Measurements from ENCODE around the gene ABCB8.
A peak's percentile ranks its signal among the peaks of the same experiment; 100 is the strongest.
"Not testable (repeated sequence)": the region's sequence is repeated elsewhere in the genome, so short reads cannot be mapped to it uniquely, and the experiment has no call there.

ABCB8 gene

DNA sequence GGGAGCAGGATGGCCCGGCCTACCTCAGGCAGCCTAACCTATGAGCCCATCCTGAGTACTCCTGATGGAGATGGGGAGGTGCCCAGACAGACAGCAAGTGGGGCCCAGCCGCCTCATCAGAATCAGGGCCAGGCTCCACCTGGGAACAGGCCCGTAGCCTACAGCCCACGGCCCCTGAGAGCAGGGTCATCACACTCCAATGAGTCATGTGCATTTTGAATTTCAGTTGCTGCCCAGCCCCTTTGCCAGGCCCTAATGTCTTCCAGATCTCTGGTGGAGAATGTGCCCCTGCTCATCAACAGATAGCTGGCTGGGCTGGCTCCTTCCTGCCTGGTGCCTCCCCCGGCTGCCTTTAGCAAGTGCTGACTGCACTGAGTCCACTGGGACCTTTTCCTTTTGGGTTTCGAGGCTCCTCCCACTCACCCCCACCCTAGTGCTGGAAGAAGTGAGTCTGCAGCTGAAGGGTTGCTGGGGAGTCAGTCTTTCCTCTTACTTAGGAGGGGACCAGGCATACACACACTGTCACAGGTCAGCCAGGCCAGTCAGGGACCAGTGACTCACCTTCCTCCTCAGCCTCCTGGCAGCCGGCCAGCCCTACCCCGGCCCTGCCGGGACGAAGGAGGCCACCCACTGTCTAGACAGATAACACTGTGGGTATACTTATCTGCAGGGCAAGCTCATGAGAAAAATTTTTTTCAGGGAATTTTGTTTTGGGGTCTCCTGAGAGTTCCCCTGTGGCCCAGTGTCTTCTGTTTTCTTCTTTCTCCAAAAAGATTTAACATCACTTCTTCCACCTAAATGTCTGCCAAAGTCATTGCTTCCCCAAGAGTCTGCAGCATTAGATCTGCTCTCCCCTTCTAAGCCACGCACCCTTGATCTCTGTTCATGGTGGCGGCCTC lies 10.9 kb downstream of the ABCB8 start:
- DNase-seq: peak; percentile 65 to 70

DNA sequence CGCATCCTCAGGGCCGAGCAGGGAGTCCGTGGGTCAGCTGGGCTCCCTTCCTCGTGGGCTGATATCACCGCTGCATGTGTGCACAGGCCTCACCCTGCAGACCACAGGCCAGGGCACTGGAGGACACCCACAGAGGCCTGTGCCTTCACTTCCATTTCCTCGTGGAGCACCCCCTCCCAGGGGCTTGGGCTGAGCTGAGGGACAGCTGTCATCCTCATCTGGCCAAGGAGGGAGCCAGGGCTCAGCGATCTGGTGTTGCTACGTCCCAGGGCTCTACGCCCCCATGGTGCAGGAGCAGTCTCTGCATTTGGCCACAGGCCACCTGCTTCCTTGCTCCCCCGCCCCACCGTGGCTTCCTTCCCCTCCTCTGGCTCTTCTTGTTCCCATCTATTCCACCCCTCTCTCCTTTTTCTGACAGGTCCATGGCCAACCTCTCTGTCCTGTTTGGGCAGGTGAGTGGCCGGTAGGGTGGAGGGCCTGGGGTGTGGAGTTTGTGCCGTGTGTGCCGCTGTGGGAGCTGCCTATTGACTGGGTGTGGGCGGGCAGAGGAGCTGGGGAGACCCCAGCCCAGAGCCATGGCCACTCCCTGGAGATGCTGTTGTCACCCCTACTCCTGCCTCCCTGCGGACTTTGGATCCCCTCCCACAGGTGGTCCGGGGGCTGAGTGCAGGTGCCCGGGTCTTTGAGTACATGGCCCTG lies 11.7 kb downstream of the ABCB8 start:
- no peak for DNase-seq

DNA sequence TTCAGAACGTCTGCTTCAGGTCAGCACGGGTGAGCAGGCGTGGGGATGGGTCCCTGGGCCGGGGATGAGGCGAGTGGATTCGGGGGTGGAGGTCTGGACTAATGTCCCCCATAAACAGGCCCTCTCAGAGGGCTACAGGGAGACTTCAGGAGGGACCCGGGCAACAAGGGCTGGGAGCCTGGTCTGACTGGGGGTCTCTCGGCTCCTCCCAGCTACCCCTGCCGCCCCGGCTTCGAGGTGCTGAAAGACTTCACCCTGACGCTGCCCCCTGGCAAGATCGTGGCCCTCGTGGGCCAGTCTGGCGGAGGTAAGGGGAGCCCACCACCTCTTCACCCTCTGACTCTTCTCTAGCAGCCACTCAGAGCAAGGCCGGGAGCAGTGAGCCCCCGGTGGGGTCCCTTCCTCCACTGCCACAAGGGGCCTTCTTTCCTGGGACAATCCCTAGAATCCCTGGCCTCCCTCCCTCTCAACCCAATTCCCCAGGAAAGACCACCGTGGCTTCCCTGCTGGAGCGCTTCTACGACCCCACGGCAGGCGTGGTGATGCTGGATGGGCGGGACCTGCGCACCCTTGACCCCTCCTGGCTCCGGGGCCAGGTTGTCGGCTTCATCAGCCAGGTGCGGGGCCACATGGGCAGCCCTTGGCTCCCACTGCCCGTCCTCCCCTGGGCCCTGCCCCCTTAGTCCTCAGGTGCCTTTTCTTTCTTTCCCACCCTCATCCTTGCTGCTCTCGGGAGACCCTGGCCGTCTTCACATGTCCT lies 12.5 kb downstream of the ABCB8 start:
- DNase-seq: no peak

DNA sequence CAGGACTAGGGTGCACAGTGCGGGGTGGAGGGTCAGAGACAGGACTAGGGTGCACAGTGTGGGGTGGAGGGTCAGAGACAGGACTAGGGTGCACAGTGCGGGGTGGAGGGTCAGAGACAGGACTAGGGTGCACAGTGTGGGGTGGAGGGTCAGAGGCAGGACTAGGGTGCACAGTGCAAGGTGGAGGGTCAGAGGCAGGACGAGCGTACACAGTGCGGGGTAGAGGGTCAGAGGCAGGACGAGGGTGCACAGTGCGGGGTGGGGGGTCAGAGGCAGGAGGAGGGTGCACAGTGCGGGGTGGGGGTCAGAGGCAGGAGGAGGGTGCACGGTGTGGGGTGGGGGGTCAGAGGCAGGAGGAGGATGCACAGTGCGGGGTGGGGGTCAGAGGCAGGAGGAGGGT lies 15.2 kb downstream of the ABCB8 start:
- DNase-seq: not testable (repeated sequence)

DNA sequence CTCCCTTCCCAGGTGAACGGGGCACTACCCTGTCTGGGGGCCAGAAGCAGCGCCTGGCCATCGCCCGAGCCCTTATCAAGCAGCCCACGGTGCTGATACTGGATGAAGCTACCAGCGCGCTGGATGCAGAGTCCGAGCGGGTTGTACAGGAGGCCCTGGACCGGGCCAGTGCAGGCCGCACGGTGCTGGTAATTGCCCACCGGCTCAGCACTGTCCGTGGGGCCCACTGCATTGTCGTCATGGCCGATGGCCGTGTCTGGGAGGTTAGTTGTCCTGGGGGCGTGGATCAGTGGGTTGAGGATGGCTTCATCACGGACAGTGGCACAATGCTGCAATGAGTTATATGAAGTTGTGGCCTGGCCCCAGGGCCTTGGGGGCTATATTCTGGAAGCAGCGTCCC lies 15.7 kb downstream of the ABCB8 start:
- DNase-seq: no peak

DNA sequence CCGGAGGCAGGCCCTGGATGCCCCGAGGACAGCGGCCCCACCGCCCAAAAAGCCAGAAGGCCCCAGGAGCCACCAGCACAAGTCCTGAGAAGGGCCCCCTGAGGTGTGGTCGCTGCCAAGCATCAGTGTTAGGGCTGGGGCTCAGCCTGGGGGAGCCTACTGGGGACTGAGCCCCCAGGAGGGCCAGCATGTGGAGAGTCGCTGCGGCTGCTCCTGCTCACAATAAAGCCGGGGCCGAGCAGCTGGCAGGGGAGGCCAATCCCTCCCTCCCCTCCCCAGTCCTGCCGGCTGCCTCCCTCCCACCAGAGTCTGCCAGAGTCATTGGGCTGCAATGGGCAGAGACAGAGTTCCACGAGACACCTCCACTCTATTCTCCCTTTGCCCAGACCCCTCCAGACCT lies 17.0 kb downstream of the ABCB8 start:
- no peak for DNase-seq

DNA sequence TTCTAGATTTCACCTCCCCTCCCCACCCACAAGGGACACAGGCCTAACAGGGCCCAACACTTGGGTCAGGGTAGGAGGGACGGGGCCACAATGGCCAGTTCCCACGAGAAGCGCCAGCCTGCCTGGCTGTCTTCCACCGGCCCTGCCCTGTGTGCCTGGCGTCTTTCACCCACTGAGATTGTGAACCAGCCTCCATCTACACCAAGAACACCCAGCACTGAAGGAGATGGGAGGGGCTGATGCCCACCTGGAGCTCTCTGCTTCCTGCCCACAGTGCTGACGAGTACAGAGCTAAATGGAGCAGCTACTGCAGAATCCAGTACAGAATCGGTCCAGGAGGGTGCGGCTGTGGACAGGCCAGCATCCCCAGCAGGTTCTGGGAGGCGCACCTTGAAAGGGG lies 17.7 kb downstream of the ABCB8 start:
- DNase-seq: no peak

DNA sequence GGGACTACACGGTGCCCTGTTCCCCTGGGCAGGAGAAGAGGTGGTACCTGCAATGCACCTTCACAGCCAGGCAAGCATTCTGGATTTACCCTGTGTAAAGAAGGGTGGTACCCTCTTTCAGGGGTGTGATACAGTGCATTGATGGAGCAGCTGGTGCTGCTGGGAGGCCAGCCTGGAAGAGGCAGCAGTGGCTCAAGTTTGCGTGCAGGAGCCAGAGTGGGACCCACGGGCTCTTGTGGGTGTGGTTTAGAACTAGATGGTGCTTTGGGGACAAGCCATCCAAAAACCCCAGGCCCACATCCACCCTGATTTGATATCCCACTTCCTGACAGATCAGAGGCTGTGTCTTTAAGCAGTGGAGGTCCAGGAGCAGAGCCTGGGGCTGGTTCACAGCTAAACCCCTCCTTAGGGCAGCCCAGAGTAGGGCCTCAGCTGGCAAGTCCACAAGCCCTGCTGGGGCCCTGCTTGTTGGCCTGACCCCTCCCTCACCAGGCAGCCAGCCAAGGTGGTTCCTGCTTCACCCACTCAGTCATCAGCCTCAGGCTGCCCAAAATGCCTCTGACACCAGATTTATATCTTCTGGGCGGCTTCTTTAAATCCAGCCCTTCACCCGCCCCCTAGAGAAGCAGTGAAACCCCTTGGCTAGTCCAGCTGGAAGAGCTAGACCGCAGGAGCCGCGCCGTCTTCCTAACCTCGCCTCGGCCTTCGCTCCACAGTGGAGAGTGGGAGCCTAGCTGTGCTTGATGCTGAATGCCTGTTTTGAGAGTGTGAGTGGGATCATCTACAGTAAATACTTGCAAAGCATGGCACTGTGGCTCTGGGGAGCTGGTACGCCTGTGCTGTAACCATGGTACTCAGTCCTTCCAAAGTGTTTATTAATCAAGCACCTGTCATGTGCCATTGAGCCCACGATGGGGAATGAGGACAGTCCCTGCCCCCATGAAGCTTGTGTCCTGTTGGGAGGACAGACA lies 18.6 kb downstream of the ABCB8 start:
- DNase-seq: no peak

DNA sequence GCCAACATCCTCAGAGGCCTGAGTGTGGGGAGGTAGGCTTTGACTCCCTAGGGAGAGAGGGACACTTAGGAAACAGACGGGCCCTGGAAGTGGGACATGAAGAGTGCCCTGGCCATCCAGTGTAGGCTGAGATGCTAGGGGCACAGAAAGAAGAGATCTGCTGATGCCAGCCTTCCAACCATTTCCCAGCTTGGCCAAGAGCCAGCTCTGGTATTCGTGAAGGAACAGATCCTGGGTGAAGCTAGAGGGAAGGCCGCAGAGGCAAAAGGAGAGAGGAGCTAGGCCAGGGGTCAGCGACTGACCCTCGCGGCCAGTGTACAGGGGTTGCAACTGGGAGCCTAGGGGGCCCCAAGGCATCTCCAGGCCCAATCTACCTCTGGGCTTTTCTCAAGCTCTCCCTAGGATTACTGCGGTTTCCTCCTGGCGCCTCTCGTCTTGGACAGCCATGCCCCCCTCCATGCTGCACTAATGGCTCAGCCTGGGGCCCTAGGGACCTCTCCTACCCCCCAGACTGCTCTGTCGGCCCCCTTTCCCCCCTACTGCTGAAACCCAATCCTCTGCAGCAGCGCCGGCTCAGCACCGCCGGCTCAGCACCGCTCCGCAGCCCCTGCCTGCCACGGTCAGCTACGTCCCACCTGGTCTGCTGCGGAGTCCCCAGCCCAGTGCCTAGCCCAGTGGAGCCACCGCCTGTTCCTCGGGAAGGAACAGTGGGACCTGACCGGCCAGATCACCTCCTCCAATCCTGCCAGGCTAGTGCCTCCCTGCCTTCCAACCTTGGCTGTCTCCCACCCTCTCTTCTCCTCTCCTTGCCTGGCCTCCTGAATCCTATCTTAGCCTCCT lies 19.9 kb downstream of the ABCB8 start, which contains the start of gene ASIC3:
Gene ASIC3, plus strand, starts transcription at position 556 of the 840 bp plus-strand sequence. CDS start 355 bp downstream, outside the sequence.
- DNase-seq: no peak

DNA sequence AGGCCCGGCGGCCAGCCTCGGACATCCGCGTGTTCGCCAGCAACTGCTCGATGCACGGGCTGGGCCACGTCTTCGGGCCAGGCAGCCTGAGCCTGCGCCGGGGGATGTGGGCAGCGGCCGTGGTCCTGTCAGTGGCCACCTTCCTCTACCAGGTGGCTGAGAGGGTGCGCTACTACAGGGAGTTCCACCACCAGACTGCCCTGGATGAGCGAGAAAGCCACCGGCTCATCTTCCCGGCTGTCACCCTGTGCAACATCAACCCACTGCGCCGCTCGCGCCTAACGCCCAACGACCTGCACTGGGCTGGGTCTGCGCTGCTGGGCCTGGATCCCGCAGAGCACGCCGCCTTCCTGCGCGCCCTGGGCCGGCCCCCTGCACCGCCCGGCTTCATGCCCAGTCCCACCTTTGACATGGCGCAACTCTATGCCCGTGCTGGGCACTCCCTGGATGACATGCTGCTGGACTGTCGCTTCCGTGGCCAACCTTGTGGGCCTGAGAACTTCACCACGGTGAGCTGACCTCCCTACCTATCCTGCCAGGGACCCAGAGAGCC lies 20.7 kb downstream of the ABCB8 start:
- DNase-seq: no peak

DNA sequence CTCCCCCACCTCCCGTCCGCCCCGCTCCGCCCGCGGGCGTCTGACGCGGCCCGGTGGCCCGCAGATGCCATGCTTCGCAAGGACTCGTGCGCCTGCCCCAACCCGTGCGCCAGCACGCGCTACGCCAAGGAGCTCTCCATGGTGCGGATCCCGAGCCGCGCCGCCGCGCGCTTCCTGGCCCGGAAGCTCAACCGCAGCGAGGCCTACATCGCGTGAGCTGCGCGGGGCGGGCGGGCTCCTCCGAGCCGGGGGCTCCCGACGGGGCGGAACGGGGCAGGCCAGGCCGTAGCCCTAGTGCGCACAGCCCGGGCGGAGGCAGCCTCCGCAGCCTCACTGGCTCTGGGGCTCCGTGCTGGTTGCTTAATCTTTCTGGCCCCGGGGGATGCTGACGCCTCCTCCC lies 22.9 kb downstream of the ABCB8 start:
- DNase-seq: peak; percentile 35 to 43

DNA sequence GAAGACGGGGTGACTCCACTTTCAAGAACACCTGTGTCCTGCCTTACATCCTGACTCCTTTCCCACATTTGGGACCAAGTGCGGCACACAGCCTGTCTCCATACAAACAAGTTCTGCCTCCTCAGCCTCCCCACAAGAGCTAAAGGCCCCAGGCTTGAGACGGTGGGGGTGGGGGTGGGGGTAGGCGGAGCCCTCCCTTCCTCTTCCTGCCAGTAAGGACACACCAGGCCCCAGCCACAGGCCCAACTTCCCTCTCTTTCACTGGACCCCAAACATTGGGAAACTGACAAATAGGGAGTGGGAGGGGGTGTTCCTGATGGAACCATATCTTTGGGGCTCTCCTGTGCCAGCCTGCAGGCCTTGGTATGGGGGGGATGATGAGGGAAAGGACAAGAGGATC lies 24.8 kb downstream of the ABCB8 start:
- no peak for DNase-seq

DNA sequence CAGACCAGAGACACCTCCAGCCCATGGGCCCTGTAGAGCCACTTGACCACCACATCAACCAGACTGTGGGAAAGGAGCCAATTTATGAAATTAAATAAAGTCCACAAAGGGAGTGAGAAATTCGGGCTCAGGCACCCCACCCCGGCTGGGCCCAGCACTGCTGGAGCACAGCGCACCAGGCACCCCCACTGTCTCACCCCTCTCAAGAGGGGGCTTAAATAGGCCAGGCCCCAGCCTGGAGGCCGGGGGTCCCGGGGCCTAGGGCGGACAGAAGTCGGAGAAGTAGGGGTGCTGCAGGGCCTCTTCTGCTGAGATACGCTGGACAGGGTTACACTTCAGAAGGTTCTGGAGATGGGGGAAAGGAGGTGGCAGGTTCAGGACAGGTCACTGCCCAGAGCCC lies 25.5 kb downstream of the ABCB8 start:
- no peak for DNase-seq

DNA sequence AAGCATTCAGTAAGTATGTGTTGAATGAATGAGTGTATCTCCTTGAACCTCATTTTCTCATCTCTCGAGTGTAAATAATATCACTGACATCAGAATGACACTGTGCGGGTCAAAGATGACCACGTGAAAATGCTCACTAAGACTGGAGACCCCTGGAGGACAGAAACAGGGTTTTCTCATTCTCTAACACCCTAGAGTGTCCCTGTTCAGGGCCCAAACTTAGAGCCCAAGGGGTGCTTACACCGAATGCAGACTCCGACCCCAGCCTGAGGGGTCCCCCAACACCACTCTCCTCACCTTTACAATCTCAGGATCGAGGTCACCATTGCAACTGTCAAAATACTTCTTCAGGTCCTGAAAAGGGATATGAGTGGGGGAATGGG lies 28.0 kb downstream of the ABCB8 start:
- DNase-seq: no peak

DNA sequence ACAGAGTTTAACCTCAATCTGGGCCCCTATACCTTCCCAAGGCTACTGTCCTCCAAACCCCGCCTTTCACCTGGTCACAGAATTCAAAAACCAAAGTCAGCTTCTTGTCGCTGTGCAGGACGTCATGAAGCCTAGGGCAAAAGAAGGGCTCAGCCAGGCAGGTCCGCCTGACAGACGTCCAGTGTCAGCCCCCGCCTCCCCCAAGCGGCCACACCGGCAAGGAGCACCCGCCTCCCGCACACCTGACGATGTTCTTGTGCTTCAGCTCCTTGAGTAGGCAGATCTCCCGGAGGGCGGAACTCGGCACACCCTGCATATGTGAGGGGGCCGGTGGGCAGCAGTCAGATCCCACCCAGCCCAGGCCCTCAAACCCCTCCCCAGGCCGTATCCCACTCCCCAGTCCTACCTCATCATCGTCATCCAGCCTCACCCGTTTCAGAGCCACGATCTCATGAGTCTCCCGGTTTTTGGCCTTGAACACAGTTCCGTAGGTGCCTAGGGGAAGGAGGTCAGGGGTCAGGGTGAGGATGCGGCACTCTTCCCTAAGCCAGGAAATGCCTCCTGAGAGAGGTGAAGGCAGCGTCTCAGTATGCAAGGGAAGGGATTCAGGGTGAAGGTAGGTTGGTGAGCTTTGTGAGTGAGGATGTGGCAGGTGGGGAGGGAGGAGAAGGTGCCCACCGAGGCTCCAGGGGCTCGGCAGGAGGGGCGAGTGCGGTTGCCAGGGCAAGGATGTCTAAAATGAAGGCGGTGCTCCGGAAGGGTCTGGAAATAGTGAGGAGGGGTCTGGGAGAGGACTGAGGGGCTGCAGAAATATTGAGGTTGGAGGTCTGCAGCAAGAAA lies 28.6 kb downstream of the ABCB8 start:
- no peak for DNase-seq

DNA sequence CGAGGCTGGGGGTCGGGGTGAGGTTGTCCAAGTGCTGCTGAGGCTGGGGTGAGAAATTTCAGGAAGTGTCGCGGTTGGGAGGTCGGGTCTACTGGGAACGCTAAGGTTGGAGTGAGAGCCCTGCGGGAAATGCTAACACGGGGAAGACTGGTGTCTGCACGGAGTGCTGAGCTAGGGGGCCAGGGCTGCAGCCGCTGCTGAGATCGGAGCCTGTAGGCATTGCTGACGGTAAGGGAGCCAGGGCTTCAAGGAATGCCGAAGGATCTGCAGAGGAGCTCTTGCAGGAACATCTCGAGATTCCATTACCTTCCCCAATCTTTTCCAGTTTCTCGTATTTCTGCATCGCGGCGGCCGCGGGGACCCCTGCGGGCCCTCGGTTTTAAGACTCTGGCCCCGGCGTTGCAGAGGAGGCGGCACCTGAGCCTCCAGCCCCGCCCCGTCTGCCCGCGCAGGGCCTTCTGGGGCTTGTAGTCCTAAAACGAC lies 29.3 kb downstream of the ABCB8 start, which contains the start of gene CDK5:
Gene CDK5, minus strand, starts transcription at position 392 of the 483 bp plus-strand sequence. Its CDS starts 49 bp downstream, at position 343.
- no peak for DNase-seq

DNA sequence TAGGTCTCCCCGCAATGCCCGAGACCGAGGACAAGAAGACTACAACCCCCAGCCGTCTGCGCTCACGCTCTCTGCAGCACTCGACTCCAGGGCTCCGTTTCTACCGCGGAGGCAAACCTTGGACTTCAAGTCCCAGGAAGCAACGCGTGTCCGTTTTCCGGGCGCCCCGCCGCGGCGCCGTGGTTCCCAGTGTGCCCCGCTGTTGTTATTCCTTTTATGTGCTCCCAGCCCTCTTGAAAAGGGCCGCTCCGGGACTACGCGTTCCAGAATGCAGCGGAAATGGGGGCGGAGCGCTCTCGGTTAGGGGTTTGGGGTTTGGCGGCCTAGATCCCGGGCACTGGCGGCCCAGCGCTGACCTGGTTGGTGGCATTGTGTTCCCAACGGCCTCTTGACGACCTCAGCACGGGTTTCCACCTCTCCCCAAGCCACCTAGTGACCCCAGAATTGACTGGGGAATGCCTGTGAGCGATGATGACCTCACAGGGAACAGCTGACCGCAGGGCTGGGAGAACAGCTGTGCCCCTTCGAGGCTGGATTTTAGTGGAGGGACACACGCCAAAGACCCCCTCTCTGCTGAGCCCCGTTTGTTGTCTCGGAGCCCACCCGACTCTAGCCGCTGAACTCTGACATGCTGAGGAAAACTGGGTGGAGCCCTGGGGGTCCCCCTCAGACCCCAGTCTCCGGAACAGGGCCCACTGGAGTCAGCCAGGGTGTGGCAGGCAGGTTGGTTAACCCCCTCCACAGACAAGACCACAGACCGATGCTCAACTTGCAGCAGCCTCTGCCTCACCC lies 29.9 kb downstream of the ABCB8 start:
- DNase-seq: peak; percentile 90 to 91

DNA sequence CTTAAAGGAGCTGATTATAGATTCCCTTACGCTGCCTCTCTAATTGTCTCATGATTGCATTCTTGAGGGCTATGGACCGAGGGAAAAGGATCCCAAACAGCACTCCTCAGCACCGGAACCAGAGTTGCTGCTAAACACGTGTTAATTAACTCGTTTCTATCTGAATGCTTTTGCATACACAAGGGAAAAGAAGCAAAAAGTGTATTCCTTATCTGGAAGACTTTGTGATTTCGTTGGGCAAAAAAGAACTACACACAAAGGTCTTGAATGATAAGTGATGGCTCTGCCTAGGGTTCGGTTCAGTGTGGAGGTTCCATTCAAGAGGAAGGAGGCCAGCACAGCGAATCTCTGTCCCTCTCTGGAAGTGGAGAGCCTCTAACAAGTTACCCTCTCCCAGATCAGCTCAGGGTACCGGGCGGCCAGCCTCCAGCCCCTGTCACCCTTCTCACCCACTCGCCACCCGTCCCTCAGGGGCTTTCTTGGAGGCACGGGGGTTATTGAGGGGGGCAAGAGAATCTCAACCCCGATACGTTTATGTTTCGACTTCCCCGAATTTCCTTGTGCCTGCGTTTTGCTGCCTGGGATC lies 30.6 kb downstream of the ABCB8 start:
- no peak for DNase-seq

Measured in stimulated activated CD4-positive, alpha-beta T cell treated with anti-CD3 and anti-CD28 coated beads, Interleukin-2, amount 100 ng/mL, for 48 hours (primary cell).